Gastrocnemius medialis (tissue), 4 donors: ENCODE data around the gene ABI3BP.

ENCODE experiments used
- POLR2A ChIP-seq, 2 donors: fragments of 450-650 bp; IDR thresholded peaks; one replicate each; pipeline ENCODE4 v1.6.1; 2017; ENCODE audit warnings: antibody characterized with exemption in 2 of 2, mild to moderate bottlenecking in 2 of 2, moderate library complexity in 2 of 2
- TF ChIP-seq, protein P1 (sequence below), 5 experiments: fragments of 450-650 bp in 3 of 5; fragments of 200-600 bp in 2 of 5; sonication (generic) in 2 of 5; IDR thresholded peaks in 4 of 5; conservative IDR thresholded peaks in 1 of 5; 1 replicate in 4 of 5; 2 replicates in 1 of 5; pipeline ENCODE4 v1.5.1; 2016 to 2019; ENCODE audit warnings: antibody characterized with exemption in 5 of 5, mild to moderate bottlenecking in 3 of 5, moderate library complexity in 3 of 5

GRCh38 chr3:100893590-100893989 lies 99.6 kb downstream of the ABI3BP start:
- TF ChIP-seq, protein P1, sequence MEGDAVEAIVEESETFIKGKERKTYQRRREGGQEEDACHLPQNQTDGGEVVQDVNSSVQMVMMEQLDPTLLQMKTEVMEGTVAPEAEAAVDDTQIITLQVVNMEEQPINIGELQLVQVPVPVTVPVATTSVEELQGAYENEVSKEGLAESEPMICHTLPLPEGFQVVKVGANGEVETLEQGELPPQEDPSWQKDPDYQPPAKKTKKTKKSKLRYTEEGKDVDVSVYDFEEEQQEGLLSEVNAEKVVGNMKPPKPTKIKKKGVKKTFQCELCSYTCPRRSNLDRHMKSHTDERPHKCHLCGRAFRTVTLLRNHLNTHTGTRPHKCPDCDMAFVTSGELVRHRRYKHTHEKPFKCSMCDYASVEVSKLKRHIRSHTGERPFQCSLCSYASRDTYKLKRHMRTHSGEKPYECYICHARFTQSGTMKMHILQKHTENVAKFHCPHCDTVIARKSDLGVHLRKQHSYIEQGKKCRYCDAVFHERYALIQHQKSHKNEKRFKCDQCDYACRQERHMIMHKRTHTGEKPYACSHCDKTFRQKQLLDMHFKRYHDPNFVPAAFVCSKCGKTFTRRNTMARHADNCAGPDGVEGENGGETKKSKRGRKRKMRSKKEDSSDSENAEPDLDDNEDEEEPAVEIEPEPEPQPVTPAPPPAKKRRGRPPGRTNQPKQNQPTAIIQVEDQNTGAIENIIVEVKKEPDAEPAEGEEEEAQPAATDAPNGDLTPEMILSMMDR (IDR thresholded peaks at IDR 0.05 in 4 of 5, conservative IDR thresholded peaks at IDR 0.05 in 1 of 5), result no peak
- no peak for TF ChIP-seq POLR2A (IDR thresholded peaks at IDR 0.05)
